ENCODE data around the gene NALF2. TPM values are rescaled to one million over a fixed set of nuclear protein-coding genes. Genes with fewer than 3 reads are reported as not detected.
A peak's percentile ranks its signal among the peaks of the same experiment; 100 is the strongest.

The NALF2 gene
- 1.2 TPM in 2 replicates for total RNA-seq

GRCh38 chrX:69503782-69504625 lies at the start of gene NALF2:
NALF2 (plus strand) TSS chrX:69504326; CDS start chrX:69505283, 957 bp downstream.
- no peaks in the 10 kb centered on the region for H3K36me3 Mint-ChIP-seq (ENCODE audit: low read depth)
- intact Hi-C loops (cut with micrococcal nuclease), result loop anchor here (2.0 to 5.0 kb wide), 2 partner anchors 35 to 113 kb away; partner anchors contain the start of gene EDA
- H3K4me1 Mint-ChIP-seq (ENCODE audit: low read depth), result no peaks in the 10 kb centered on the region
- H3K4me3 Mint-ChIP-seq, result peak within 1 kb of the TSS; percentile 77
- DNase-seq (ENCODE audit: low spot score), result no peak
- peaks cover 13% of the 10 kb centered on the region for H3K27me3 Mint-ChIP-seq (ENCODE audit: insufficient read depth)
- H3K9me3 Mint-ChIP-seq, result no peaks in the 10 kb centered on the region
- H3K27ac Mint-ChIP-seq, result no peak within 1 kb of the TSS

GRCh38 chrX:69457756-69458155 lies 46.4 kb upstream of the NALF2 start:
- Mint-ChIP-seq H3K4me1 (ENCODE audit: low read depth) (no peaks in the 10 kb centered on the region), H3K4me3 (no peak overlapping the region), H3K9me3 (peaks cover 3% of the 10 kb centered on the region), H3K27me3 (ENCODE audit: insufficient read depth) (no peaks in the 10 kb centered on the region), H3K27ac (no peak overlapping the region), H3K36me3 (ENCODE audit: low read depth) (no peaks in the 10 kb centered on the region)
- intact Hi-C loops (cut with micrococcal nuclease), result no loop called here
- no peak for DNase-seq (ENCODE audit: low spot score)

GRCh38 chrX:69466546-69466945 lies 37.6 kb upstream of the NALF2 start:
- Mint-ChIP-seq H3K9me3 (no peaks in the 10 kb centered on the region), H3K27ac (no peak overlapping the region), H3K36me3 (ENCODE audit: low read depth) (no peaks in the 10 kb centered on the region), H3K27me3 (ENCODE audit: insufficient read depth) (peaks cover 2% of the 10 kb centered on the region), H3K4me1 (ENCODE audit: low read depth) (no peaks in the 10 kb centered on the region), H3K4me3 (no peak overlapping the region)
- intact Hi-C loops (cut with micrococcal nuclease), result no loop called here
- DNase-seq (ENCODE audit: low spot score), result no peak

GRCh38 chrX:69469975-69470374 lies 34.2 kb upstream of the NALF2 start:
- H3K4me3 Mint-ChIP-seq, result no peak overlapping the region
- peaks cover 2% of the 10 kb centered on the region for H3K27me3 Mint-ChIP-seq (ENCODE audit: insufficient read depth)
- H3K4me1 Mint-ChIP-seq (ENCODE audit: low read depth), result no peaks in the 10 kb centered on the region
- intact Hi-C loops (cut with micrococcal nuclease), result no loop called here
- H3K36me3 Mint-ChIP-seq (ENCODE audit: low read depth), result no peaks in the 10 kb centered on the region
- no peaks in the 10 kb centered on the region for H3K9me3 Mint-ChIP-seq
- no peak for DNase-seq (ENCODE audit: low spot score)
- no peak overlapping the region for H3K27ac Mint-ChIP-seq

- Mint-ChIP-seq H3K27ac (no peak overlapping the region), H3K4me3 (no peak overlapping the region), H3K9me3 (no peaks in the 10 kb centered on the region), H3K4me1 (ENCODE audit: low read depth) (no peaks in the 10 kb centered on the region), H3K27me3 (ENCODE audit: insufficient read depth) (no peaks in the 10 kb centered on the region), H3K36me3 (ENCODE audit: low read depth) (no peaks in the 10 kb centered on the region)
- DNase-seq (ENCODE audit: low spot score), result no peak
- intact Hi-C loops (cut with micrococcal nuclease), result loop anchor here (5.0 kb wide), 1 partner anchor 608 kb away; no protein-coding TSS in a partner anchor
These were observed 14.5 kb upstream of the NALF2 start for GRCh38 chrX:69489625-69490024.

DNA sequence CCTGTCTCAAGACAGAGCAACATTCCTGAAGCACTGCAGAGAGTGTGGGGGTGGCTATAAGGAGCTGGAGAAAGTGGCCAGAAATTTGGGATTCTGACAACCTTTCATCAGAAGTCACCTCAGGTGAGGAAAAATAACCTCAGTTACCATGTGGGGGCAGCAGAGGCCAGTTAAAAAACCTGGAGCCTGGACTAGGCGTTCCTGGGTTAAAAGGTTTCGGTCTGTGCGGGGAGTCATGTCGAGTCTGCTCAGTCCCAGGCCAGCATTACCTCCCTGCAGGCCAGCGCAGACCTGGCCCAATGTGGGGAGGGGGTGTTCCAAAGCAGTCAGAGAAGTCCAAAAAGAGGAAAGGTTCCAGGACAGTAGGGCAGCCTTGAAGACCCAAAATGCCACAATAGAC lies 10.9 kb upstream of the NALF2 start:
- Mint-ChIP-seq H3K4me3 (no peak overlapping the region), H3K36me3 (ENCODE audit: low read depth) (no peaks in the 10 kb centered on the region), H3K27ac (no peak overlapping the region), H3K4me1 (ENCODE audit: low read depth) (no peaks in the 10 kb centered on the region), H3K27me3 (ENCODE audit: insufficient read depth) (no peaks in the 10 kb centered on the region), H3K9me3 (no peaks in the 10 kb centered on the region)
- no peak for DNase-seq (ENCODE audit: low spot score)
- intact Hi-C loops (cut with micrococcal nuclease), result loop anchor here (1.0 to 5.0 kb wide), 2 partner anchors 537 to 604 kb away; no protein-coding TSS in a partner anchor

DNA sequence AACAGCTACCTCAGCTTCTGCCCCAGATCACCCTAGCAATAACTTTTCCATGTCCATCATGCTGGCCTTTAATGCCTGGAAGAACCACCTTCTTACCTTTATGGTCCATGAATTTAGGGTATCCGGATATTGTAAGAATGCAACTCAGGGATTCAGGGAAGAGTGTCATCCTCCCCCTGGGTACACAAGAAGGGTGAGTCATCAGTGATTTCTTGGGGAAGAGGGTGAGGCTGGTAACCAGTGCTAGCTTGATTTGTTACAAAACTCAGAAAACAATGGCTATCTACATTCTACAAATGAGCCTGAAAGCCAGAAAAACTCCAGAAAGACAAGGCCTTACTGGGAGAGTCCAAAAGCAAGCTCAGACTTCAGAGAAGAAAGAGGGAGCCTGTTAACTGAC lies 10.4 kb upstream of the NALF2 start:
- intact Hi-C loops (cut with micrococcal nuclease), result loop anchor here (1.0 to 5.0 kb wide), 2 partner anchors 537 to 604 kb away; no protein-coding TSS in a partner anchor
- no peak for DNase-seq (ENCODE audit: low spot score)
- Mint-ChIP-seq H3K4me3 (no peak overlapping the region), H3K27ac (no peak overlapping the region), H3K36me3 (ENCODE audit: low read depth) (no peaks in the 10 kb centered on the region), H3K27me3 (ENCODE audit: insufficient read depth) (no peaks in the 10 kb centered on the region), H3K9me3 (no peaks in the 10 kb centered on the region), H3K4me1 (ENCODE audit: low read depth) (no peaks in the 10 kb centered on the region)

DNA sequence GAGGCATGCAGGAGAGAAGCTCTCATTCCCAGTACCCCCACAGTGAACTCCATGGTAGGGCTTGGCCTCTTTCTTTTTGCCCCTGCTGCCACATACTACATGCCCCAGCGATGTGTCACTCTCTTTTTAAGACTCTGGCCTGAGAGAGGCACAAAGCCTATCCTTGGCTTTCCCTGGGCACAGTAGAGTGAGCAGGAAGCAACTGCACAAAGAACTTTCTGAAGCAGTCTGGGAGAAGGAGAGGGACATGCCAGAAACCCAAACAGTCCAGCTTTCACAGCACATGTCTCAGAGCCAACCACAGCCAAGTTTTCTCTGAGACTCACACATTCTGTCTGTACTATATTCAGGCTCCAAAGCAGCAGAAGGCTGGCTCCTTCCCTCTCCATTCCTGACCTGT lies 7.9 kb upstream of the NALF2 start:
- DNase-seq (ENCODE audit: low spot score), result no peak
- Mint-ChIP-seq H3K27me3 (ENCODE audit: insufficient read depth) (no peaks in the 10 kb centered on the region), H3K4me3 (no peak overlapping the region), H3K4me1 (ENCODE audit: low read depth) (no peaks in the 10 kb centered on the region), H3K9me3 (no peaks in the 10 kb centered on the region), H3K36me3 (ENCODE audit: low read depth) (no peaks in the 10 kb centered on the region), H3K27ac (no peak overlapping the region)
- intact Hi-C loops (cut with micrococcal nuclease), result no loop called here

DNA sequence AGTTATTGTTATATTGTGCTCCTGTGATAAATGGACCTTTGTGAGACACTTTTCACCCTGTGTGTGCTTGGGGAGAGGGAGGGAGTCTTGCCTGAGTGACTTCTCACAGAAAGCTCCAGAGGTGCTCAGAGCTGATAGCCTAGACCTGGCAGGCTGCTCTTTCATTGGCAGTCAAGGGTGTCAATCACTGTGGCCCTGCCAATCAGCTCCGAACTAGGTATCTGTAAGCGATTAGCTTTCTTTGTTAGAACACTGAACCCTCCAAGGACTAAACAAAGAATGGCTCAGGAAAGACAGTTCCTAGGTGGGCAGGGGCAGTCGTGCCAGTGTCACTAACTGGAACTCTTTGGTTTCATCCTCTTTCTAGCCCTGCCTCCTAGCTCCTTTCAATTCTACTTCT lies 2.7 kb upstream of the NALF2 start:
- DNase-seq (ENCODE audit: low spot score), result no peak
- Mint-ChIP-seq H3K27ac (no peak overlapping the region), H3K9me3 (no peaks in the 10 kb centered on the region), H3K4me3 (no peak overlapping the region), H3K4me1 (ENCODE audit: low read depth) (no peaks in the 10 kb centered on the region), H3K27me3 (ENCODE audit: insufficient read depth) (peaks cover 6% of the 10 kb centered on the region), H3K36me3 (ENCODE audit: low read depth) (no peaks in the 10 kb centered on the region)
- intact Hi-C loops (cut with micrococcal nuclease), result loop anchor here (5.0 kb wide), 1 partner anchor 116 kb away; the partner anchor contains the start of gene EDA

- no peak for DNase-seq (ENCODE audit: low spot score)
- H3K27me3 Mint-ChIP-seq (ENCODE audit: insufficient read depth), result peaks cover 11% of the 10 kb centered on the region
- H3K4me1 Mint-ChIP-seq (ENCODE audit: low read depth), result no peaks in the 10 kb centered on the region
- H3K36me3 Mint-ChIP-seq (ENCODE audit: low read depth), result no peaks in the 10 kb centered on the region
- intact Hi-C loops (cut with micrococcal nuclease), result loop anchor here (5.0 kb wide), 1 partner anchor 114 kb away; the partner anchor contains the start of gene EDA
- peak overlapping the region; percentile 26 for H3K4me3 Mint-ChIP-seq
- no peak overlapping the region for H3K27ac Mint-ChIP-seq
- no peaks in the 10 kb centered on the region for H3K9me3 Mint-ChIP-seq
These were observed 821 bp upstream of the NALF2 start for GRCh38 chrX:69503228-69503781.

DNA sequence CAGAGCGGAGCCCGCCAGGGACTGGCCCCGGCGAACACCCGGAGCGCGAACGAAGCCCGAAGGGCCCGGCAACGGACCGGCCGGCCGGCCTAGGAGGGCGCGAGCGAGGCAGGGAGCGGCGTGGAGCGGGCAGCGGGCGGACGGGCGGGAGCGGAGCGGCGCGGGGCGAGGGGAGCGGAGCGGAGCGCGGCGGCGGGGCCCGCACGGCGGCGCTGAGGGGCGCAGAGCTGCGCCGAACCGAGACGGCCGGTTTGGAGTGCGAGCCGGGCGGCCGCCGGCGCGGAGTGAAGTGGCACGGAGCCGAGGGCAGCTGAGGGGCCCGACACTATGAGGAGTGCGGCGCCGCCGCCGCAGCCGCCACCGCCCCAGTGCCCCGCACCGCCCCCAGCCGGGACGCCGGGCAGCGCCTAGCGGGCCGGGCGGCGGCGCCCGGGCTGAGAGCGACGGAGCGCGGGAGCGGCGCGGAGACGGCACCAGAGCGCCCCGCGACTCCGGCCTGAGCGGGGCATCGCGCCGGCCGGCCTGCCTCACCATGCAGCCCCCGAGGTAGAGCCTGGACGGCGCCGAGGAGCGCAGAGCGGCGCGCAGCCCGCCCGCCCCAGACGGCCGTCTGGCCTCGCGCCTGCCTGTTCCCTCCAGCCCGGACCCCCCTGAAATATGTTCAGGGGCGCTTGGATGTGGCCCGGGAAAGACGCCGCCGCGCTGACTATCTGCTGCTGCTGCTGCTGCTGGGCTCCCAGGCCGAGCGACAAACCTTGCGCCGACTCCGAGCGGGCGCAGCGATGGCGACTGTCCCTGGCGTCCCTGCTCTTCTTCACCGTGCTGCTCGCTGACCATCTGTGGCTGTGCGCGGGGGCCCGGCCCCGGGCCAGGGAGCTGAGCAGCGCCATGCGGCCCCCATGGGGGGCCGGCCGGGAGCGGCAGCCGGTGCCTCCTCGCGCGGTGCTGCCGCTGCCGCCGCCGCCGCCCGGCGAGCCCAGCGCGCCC lies 793 bp downstream of the NALF2 start:
- Mint-ChIP-seq H3K9me3 (no peaks in the 10 kb centered on the region), H3K27me3 (ENCODE audit: insufficient read depth) (peaks cover 13% of the 10 kb centered on the region), H3K27ac (no peak overlapping the region), H3K36me3 (ENCODE audit: low read depth) (no peaks in the 10 kb centered on the region), H3K4me3 (peak overlapping the region; percentile 77), H3K4me1 (ENCODE audit: low read depth) (no peaks in the 10 kb centered on the region)
- no peak for DNase-seq (ENCODE audit: low spot score)
- intact Hi-C loops (cut with micrococcal nuclease), result loop anchor here (2.0 to 5.0 kb wide), 2 partner anchors 34 to 112 kb away; partner anchors contain the start of gene EDA

DNA sequence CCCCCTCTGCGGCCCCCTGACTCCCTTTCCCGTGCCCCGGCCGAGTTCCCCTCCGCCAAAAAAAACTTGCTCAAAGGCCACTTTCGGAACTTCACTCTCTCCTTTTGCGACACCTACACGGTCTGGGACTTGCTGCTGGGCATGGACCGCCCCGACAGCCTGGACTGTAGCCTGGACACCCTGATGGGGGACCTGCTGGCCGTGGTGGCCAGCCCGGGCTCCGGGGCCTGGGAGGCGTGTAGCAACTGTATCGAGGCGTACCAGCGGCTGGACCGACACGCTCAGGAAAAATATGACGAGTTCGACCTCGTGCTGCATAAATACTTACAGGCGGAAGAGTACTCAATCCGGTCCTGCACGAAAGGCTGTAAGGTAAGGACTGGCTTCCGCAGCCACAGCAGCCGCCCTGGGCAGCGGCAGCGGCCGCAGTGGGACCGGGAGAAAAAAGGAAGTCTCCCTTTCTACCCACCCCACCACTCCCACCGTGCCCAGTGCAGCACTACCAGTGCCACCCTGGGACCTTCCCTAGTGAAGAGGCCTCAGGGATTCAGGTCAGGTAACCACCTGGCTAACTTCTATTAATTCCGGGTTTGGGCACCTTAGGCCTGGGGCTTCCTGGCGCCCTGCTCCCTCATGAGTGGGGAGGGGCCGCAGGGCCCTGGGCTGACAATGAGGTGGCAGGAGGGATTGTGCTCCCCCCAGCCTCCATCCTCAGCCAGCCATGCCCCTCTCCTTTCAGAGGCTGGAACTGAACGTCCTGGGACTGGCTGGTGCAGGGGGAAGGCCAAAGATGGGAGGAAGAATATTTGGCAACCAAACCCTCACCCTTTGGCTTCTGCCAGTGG lies 1.9 kb downstream of the NALF2 start:
- H3K9me3 Mint-ChIP-seq, result no peaks in the 10 kb centered on the region
- H3K4me3 Mint-ChIP-seq, result peak overlapping the region; percentile 62
- no peaks in the 10 kb centered on the region for H3K36me3 Mint-ChIP-seq (ENCODE audit: low read depth)
- peaks cover 13% of the 10 kb centered on the region for H3K27me3 Mint-ChIP-seq (ENCODE audit: insufficient read depth)
- no peak overlapping the region for H3K27ac Mint-ChIP-seq
- intact Hi-C loops (cut with micrococcal nuclease), result loop anchor here (2.0 kb wide), 1 partner anchor 33 kb away; no protein-coding TSS in a partner anchor
- H3K4me1 Mint-ChIP-seq (ENCODE audit: low read depth), result no peaks in the 10 kb centered on the region
- DNase-seq (ENCODE audit: low spot score), result no peak
